GM19328 (cell line): ENCODE results near the gene BPIFA1.

Experiments used
- ATAC-seq: cut with Tn5 transposase; IDR thresholded peaks from one replicate; pipeline ENCODE4 v1.9.1; 2021; ENCODE audit warnings: mild to moderate bottlenecking, moderate library complexity; ENCODE audit not compliant: unreplicated experiment

The BPIFA1 gene

GRCh38 chr20:33239979-33240736 lies 4.4 kb downstream of the BPIFA1 start:
- no peak for ATAC-seq

GRCh38 chr20:33240923-33241322 lies 5.1 kb downstream of the BPIFA1 start:
- no peak for ATAC-seq

- ATAC-seq, result no peak
These were observed 6.7 kb downstream of the BPIFA1 start for GRCh38 chr20:33242319-33243100.

- ATAC-seq, result no peak
These were observed 10.3 kb downstream of the BPIFA1 start for GRCh38 chr20:33246077-33246476.

GRCh38 chr20:33249456-33249855 lies 13.7 kb downstream of the BPIFA1 start:
- no peak for ATAC-seq

- ATAC-seq, result no peak
These were observed 14.9 kb downstream of the BPIFA1 start for GRCh38 chr20:33250666-33251065.

DNA sequence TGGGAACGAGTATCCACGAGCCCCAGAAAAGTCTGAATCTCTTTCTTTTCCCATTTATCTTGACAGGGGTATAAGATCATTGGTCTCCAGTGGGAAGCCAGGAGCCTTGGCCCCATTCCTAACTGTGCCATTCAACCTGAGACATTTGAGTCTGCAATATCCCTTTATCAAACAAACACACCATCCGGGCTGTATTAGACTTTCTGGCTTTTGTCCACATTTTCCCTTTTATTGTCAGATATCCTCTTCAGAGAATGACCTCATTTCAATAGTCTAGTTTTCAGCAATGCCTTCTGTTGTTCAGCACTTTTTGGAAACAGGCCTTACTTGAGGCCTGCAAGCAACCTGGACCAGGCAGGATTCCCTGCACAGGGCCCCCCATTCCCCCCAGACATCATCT lies 15.7 kb downstream of the BPIFA1 start:
- no peak for ATAC-seq

- no peak for ATAC-seq
These were observed 16.7 kb downstream of the BPIFA1 start for GRCh38 chr20:33252460-33252859.

DNA sequence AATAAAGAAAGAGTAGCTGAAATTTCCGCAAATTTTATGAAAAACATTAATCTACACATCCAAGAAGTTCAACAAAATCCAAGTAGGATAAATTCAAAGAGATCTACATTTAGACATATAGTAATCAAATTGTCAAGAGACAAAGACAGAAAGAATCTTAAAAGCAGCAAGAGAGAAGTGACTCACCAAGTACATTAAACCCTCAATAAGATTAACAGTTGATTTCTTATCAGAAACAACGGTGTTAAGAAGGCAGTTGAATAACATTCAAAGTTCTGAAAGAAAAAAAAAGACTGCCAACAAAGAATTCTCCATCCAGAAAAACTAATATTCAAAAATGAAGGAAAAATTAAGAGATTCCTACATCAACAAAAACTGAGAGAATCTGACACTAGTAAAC lies 19.2 kb downstream of the BPIFA1 start:
- no peak for ATAC-seq

- ATAC-seq, result no peak
These were observed 21.4 kb downstream of the BPIFA1 start for GRCh38 chr20:33257237-33257636.

DNA sequence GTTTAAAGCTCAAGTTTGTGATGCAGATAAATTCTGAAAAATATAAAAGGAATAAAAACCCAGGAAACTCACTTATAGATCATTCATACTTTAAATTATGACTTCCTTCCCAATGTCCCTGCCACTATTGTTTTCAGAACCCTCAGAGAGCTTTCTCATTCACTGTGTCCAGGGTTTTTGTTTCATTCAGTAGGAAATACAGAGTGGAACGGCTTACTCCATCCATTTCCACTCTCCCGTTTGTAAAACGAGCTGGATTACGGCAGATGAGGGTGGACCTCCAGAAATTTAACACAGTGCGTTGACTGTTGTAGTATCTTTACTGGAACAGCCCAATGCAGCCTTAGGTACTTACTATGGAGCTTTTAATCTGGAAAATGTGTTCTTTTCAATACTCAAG lies 23.6 kb downstream of the BPIFA1 start:
- ATAC-seq, result no peak

DNA sequence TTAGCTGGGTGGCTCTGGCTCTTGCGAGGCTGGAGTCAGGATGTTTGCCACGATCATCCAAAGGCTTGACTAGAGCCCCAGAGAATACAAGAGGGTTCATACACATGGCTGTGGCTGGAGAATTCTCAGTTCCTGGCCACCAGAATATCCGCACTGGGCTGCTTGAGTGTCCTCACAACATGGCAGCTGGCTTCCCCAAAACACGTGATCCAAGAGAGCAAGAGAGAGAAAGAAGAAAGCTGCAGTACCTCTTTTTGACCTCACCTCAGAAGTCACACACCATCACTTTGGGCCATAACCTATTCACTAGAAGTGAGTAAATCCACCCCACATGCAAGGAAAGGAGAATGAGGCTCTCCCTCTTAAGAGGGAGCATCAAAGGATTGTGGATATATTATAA lies 25.7 kb downstream of the BPIFA1 start:
- no peak for ATAC-seq

DNA sequence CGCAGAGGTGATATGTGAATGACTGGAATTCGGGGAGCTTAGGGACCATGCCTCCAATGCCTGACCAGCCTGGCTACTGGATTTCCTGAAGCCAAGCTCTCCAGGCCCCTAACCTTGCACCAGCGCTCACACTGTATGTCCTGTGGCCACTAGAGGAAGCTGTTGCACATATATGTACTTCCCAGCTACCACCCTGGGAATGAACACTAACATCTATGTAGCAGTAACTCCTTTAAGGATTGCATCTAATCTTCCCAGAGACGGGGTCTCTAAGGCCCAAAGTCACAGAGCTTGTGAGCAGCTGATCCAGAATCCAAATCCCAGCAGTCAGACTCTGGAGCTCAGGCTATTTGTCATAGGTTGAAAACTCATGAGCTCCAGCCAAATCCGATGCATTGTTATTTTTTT lies 26.9 kb downstream of the BPIFA1 start:
- no peak for ATAC-seq

- ATAC-seq, result no peak
These were observed 28.0 kb downstream of the BPIFA1 start for GRCh38 chr20:33263784-33264183.

DNA sequence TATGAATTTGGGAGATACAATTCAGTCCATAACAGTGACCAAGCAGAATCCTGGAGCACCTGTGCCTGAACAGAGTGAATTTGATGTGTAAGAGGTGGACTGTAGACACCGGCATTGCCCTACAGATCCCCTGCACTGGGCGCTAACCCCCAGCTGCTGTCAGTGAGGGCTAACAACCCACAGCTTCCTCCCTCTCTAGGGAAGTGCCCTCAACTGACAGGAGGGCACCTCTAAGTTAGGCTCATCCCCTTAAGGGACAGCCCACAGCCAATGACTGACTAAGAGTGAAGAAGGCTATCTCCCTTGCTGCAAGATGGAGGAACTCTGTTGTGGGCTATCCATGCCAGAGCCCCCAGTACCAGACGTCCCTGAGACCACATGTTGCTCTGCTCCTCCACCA lies 31.9 kb downstream of the BPIFA1 start:
- ATAC-seq, result no peak

GRCh38 chr20:33272155-33272873 lies 36.5 kb downstream of the BPIFA1 start:
- no peak for ATAC-seq

DNA sequence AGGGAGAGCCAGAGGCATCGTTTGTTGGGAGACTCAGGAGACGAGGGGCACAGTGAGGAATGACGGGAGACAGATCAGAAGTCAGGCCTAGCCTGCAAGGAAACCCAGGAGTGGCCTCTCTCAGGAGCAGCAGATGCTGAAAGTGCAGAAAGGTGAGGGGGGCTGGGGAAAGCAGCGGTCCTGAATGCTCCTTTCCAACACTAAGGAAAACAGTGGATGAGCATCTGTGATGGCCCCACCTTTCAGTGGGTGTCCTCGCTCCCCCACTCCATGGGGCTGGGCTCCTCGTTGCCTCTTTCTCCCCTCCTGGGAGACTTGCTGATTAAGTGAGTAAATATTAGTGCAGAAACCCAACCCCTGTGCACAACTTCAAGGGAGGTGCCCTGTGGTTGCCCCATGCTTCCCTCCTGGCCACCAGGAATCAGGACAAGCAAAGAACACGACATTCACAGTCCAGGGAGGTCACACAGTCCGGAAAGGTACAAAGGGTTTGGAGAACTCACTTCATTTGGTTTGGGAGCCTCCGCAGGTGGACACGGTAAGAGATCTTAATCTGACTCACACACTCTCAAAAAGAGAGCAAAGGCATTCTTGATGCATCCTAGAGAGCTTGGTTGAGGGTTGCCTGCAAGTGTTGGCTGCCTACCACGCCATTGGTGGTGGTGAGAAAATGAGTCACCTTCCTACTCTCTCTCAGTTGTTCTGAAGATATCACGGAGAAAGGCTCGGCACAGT lies 37.5 kb downstream of the BPIFA1 start:
- no peak for ATAC-seq

DNA sequence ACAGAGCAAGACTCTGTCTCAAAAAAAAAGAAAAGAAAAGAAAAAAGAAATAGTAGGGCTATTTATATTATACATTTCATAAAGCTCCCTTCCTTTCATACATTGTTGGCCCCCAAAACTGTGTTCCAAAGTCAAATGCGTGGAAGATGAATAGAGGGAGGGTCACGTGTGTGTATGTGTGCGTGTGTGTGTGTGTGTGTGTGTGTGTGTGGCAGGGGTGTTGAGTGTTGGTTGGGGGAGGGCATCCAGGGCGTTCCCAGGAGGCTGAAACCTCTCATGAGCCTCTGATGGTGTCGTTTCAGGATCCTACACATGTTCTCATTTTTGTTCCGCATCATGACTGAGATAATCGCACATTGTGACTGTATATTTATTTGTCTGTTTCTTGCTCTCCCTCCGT lies 39.4 kb downstream of the BPIFA1 start:
- ATAC-seq, result no peak

DNA sequence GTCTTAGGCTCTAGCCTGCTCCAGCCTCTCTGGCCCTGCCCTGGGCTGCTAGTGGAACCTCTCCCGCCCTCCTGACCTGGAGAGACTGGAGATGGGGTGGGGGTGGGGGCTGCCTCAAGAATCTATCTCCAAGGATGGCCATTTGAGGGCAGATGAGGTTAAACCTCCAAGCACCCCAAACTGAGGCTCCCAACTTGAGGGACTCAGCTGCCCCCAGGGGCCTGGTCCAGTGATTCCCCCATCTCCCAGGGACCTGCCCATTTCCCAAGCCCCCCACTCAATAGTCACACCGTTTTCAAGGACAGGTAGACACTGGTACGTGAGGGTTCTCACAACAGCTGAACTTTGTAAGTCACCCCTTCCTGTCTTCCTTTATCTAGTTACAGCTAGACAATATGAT lies 40.1 kb downstream of the BPIFA1 start:
- no peak for ATAC-seq

- ATAC-seq, result no peak
These were observed 40.7 kb downstream of the BPIFA1 start for GRCh38 chr20:33276303-33277113.
